HG03097 (cell line): ENCODE data around the gene MYMX.

Experiments
- ATAC-seq: cut with Tn5 transposase; IDR thresholded peaks from one replicate; pipeline ENCODE4 v1.9.1; 2021; ENCODE audit not compliant: unreplicated experiment, low FRiP score

MYMX gene

DNA sequence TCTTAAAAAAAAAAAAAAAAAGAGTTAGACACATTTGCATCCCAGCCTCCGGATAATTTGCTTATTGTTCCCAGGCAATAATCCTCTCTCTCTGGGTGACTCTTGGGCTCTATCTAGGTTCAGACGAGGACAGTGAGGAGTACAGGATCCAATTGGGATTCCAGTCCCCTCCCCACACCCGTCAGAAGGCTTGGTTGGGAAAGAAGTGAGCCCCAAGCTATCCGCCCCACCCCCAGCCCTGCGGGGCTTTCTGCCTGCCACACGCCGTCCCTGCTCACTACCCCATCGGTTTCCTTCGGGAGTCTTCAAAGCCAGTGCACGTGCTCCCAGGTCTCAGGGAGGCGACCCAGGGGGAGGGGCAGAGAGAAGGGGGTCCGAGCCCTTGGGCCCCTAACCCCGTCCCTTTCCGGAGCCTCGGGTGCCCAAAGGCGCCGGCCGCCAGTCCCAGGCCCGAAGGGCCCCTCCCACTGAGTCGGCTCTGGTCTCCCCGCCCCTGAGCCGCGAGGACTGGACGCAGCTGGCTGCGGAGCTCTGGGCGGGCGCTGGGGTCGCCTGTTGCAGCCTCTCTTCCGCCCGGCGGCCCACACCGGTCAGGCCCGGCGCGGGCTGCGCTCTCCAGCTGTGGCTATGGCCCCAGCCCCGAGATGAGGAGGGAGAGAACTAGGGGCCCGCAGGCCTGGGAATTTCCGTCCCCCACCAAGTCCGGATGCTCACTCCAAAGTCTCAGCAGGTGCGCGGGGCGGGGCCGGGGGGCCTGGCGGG lies 2.5 kb downstream of the MYMX start:
- peak; percentile 42 for ATAC-seq

GRCh38 chr6:44219815-44220784 lies 3.4 kb downstream of the MYMX start:
- ATAC-seq, result no peak

GRCh38 chr6:44220913-44221290 lies 4.2 kb downstream of the MYMX start:
- no peak for ATAC-seq

DNA sequence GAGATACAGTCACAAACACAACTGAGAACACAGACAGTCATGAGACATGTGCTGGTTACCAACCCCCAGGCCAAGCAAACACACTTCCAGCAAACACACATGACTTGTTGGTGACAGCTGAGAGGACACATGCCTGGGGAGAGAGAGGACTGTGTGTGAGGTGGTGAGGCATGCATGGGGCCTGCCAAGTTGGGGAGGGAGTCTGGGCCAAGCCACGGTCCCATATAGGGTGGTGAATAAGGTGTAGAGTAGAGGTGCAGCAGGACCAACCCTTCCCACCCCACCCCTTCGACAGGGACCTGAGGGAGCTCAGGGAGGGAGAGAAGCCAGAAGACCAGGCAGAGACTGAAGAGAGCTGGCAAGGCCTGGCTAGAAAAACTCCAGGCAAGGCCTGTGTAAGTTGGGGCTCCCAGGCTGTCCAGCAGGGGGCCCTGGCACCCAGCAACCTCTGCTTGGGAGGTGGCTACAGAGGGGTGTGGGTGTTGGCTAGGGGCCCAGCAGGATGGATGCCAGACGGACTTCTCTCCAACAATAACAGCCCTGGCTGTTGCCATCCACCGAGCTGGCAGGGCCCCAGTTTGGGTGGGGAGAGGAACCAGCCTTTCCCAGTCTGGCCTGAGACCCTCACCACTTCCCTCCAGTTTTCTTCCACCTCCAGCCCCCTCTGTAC lies 4.7 kb downstream of the MYMX start:
- peak; percentile 32 for ATAC-seq

DNA sequence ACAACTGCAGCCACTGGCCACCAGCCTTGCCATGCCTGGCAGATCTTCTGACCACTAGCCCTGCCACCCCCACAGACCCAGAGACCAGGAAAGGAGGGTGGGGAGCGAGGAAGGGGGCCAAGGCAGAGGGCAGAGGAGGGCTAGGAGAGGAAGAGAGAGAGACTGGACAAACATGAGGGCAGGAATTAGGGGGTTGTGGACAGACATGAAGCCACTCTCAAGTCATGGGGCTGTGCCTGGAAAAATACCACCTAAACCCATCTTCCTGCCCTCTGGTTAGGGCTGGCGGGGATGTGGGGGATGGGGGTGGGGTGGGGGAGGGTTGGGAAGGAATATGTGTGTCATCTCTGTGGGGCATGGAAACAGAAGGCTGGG lies 5.2 kb downstream of the MYMX start:
- ATAC-seq, result no peak

DNA sequence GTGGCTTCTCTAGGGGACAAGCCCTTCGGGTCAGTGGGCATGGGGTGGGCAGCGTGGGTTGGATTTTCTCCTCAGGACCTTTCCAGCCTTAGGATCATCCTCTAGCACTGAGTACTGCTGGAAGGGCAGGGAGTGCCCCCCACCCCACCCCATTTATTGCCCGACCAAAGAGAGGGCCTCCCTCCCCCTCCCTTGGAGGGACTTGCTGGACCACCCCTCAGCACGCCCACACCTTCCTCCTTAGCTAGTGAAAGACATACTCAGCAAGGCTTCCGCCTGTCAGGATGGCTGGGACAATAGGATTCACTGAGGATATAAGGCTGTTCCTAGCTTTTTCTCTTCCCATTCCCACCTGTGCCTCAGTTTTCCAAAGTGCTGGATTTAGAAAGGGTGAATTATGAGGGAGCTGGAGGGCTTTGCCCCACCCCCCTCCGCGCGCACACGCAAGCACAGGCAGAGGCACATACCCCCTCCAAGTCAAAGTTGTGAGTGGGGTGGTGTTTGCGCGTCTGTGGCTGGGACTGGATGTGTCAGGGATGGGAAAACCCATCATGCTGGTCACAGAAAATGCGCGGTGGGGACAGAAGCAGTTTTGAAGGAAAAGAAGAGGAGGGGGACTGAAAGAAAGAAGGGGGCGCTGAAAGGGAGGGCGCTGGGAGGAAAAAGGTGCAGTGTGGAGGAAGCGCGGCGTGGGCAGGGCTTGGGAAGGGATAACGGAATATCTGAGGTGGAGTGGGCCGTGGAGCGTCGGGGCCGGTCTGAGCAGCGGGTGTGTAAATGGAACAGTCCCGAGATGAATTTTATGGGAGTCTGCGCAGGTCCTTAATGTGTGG lies 6.0 kb downstream of the MYMX start:
- no peak for ATAC-seq

GRCh38 chr6:44223319-44224028 lies 6.7 kb downstream of the MYMX start, which contains the start of gene SLC29A1:
Gene SLC29A1 (plus strand): TSS chr6:44223595. CDS start chr6:44227314, 3,719 bp downstream.
- ATAC-seq, result no peak

GRCh38 chr6:44224029-44224964 lies 7.6 kb downstream of the MYMX start:
- ATAC-seq, result no peak

- no peak for ATAC-seq
Observed at GRCh38 chr6:44224965-44225305, 8.2 kb downstream of the MYMX start.

DNA sequence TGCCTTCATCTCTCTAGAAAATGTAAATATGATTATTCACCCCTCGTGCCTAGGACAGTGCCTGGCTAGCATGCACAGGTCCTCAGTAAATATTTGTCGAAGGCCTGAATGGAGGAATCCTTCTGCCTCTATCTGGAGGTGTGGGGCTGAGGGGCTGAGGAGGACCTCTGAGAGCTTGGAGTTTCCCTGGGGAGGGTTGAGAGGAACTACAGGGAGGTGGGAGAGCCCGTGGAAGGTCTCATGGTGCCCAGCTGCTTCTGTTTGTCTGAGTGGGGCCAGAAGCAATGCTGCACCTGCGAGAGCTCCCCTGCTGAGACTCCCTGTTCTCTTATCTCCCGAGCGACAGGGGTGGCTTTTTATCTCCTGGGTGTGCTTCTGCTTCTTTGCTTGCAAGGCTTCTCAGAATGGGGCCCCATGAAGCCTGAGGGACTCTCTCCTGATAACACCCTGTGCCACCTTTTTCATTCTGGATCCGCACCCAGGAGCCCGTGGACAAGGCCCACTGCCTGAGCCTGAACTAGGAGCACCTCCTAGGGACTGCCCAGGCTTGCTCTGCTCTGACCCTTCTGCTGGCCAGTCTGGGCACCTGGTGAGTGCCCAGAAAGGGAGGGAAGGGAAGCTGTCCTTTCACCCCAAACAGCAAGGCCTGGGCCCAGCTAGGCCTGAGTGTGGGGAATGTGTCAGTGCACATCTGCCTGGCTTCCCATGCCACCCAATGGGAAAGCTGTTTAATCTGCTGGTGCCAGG lies 9.0 kb downstream of the MYMX start:
- ATAC-seq, result no peak

DNA sequence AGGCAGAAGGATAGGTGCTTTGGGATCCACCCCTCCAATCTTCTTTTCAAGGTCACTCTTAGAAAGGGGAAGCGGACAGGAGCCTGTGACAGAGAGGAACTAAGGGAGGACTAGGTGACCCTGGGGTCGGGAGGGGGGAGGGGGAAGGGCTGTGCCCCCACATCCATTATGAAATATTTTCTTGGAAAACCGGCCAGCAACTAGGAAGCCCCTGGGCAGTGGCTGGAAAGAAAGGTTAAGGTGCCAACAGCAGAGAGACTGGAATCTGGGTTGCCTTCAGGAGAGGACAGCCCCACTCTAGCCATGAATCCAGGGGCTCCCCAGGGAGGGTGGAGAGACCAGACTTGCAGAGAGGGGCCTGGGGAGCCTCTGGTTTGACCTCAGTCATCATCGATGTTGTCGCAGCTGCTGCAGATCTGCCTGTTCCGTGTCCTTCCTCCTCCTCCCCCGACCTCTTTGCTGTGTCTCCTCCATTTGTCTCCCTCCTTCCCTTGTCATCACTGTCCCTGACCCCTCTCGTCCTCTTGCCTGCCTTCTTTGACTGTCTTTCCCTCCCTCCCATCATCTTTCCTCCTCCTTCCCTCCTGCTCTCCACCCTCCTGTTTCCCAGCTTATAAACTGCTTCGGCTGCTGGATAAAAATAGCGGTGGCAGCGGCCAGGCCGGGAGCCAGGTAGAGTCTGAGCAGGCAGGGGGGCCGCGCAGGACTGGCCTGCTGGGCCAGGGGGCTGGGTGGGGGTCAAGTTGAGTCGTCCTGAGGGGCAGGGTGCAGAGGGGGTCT lies 9.8 kb downstream of the MYMX start:
- no peak for ATAC-seq

- no peak for ATAC-seq
Observed at GRCh38 chr6:44227148-44227793, 10.5 kb downstream of the MYMX start.

DNA sequence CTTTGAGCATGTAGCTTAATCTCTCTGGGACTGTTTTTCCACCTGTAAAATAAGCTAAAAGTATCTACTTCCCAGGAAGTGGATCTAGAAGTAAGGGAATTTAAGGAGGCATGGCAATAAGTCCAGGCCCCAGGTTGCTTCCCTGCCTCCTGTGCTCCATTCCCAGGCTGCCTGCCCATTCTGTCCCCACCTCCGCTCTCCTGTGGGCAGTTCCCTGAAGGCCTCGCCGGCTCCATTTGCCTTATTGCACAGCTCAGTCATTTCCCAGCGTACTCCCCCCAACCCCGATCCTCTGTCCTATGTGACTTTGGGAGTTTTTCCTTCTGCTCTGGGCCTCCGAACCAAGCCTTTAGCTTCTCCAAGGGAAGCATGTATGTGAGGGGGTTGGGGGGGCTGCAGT lies 11.3 kb downstream of the MYMX start:
- ATAC-seq, result no peak

- ATAC-seq, result no peak
Observed at GRCh38 chr6:44228433-44228832, 11.7 kb downstream of the MYMX start.

DNA sequence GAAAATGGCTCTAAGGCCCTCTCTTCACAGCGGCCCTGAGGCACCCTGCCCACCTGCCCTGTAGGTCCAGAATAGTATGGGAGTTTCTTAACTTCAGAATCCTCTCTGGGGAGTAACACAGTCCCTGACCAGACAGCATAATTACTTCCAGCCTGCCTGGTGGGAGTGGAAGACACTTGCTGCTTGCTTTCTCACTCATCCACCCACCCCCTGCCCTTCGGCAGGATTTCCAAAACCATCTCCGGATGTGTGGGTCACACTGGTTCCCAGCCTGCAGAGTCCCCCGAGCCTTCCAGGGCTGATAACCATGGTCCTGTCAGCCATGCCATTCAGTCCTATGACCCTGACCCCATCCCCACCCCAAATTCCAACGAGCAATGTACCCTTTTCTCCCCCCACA lies 12.1 kb downstream of the MYMX start:
- ATAC-seq, result no peak

GRCh38 chr6:44229376-44230033 lies 12.8 kb downstream of the MYMX start:
- ATAC-seq, result no peak
